OCI-LY7 (cell line): ENCODE measurements around the gene TEX22.

Source experiments
- EZH2phosphoT487 ChIP-seq: fragments of 200-600 bp; sonication (generic); IDR thresholded peaks from 2 replicates; pipeline ENCODE4 v1.6.1; 2018; ENCODE audit warnings: low read depth, borderline replicate concordance, mild to moderate bottlenecking, mixed run types, antibody characterized with exemption, low read length, moderate library complexity, mixed read lengths
- TF ChIP-seq, protein P1 (sequence below): fragments of 200-600 bp; sonication (generic); conservative IDR thresholded peaks from 2 replicates; pipeline ENCODE4 v1.5.1; 2014; ENCODE audit warnings: mild to moderate bottlenecking, antibody characterized with exemption, low read length, moderate library complexity, mixed read lengths

- TF ChIP-seq, protein P1, sequence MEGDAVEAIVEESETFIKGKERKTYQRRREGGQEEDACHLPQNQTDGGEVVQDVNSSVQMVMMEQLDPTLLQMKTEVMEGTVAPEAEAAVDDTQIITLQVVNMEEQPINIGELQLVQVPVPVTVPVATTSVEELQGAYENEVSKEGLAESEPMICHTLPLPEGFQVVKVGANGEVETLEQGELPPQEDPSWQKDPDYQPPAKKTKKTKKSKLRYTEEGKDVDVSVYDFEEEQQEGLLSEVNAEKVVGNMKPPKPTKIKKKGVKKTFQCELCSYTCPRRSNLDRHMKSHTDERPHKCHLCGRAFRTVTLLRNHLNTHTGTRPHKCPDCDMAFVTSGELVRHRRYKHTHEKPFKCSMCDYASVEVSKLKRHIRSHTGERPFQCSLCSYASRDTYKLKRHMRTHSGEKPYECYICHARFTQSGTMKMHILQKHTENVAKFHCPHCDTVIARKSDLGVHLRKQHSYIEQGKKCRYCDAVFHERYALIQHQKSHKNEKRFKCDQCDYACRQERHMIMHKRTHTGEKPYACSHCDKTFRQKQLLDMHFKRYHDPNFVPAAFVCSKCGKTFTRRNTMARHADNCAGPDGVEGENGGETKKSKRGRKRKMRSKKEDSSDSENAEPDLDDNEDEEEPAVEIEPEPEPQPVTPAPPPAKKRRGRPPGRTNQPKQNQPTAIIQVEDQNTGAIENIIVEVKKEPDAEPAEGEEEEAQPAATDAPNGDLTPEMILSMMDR, result no peak
- TF ChIP-seq EZH2phosphoT487, result no peak
Observed at GRCh38 chr14:105365681-105366080, 32.7 kb upstream of the TEX22 start.
